NCI-H1417 (cell line): ENCODE data around the gene WDR82.

Source experiments
- DNase-seq, 3 experiments: peaks; one replicate each; lab custom pipeline; 2025; lab: John Stamatoyannopoulos, UW

WDR82 gene

GRCh38 chr3:52278510-52279069, at the start of gene WDR82:
Gene WDR82 (minus strand): TSS chr3:52278649. CDS start chr3:52278361, 288 bp downstream.
- peak; percentile 84 to 90 (median 84) for DNase-seq

GRCh38 chr3:52327486-52328290, 49.2 kb upstream of the WDR82 start:
- DNase-seq, result no peak

GRCh38 chr3:52326976-52327375, 48.5 kb upstream of the WDR82 start:
- DNase-seq, result no peak

- DNase-seq, result no peak
Observed at GRCh38 chr3:52325686-52326085, 47.2 kb upstream of the WDR82 start.

- DNase-seq, result no peak
Observed at GRCh38 chr3:52324676-52325075, 46.2 kb upstream of the WDR82 start.

GRCh38 chr3:52323526-52324295, 45.3 kb upstream of the WDR82 start:
- no peak for DNase-seq

GRCh38 chr3:52322466-52322865, 44.0 kb upstream of the WDR82 start:
- DNase-seq, result no peak

- peak in 1 of 3 experiments; percentile 3 for DNase-seq
Observed at GRCh38 chr3:52321481-52321880, 43.0 kb upstream of the WDR82 start.

- DNase-seq, result no peak
Observed at GRCh38 chr3:52319921-52320595, 41.6 kb upstream of the WDR82 start.

- no peak for DNase-seq
Observed at GRCh38 chr3:52318186-52318816, 39.9 kb upstream of the WDR82 start.

GRCh38 chr3:52317208-52318000, 39.0 kb upstream of the WDR82 start:
- peak in 1 of 3 experiments; percentile 65 for DNase-seq

GRCh38 chr3:52315977-52316764, 37.7 kb upstream of the WDR82 start, which contains the start of gene DNAH1:
Gene DNAH1 (plus strand): TSS chr3:52316319. CDS start chr3:52322443, 6,124 bp downstream.
- peak in 2 of 3 experiments; percentile 31 to 70 for DNase-seq

- DNase-seq, result no peak
Observed at GRCh38 chr3:52315006-52315405, 36.6 kb upstream of the WDR82 start.

GRCh38 chr3:52314489-52314888, 36.0 kb upstream of the WDR82 start:
- no peak for DNase-seq

GRCh38 chr3:52313774-52314188, 35.3 kb upstream of the WDR82 start:
- no peak for DNase-seq

- peak in 1 of 3 experiments; percentile 4 for DNase-seq
Observed at GRCh38 chr3:52313188-52313773, 34.8 kb upstream of the WDR82 start.

GRCh38 chr3:52311576-52312119, 33.2 kb upstream of the WDR82 start:
- peak in 2 of 3 experiments; percentile 92 to 98 for DNase-seq

- DNase-seq, result no peak
Observed at GRCh38 chr3:52310861-52311575, 32.6 kb upstream of the WDR82 start.
